Left forelimb (tissue), 1 donor: ENCODE results near the gene SPINK9.
"Not testable (repeated sequence)": the region's sequence is repeated elsewhere in the genome, so short reads cannot be mapped to it uniquely, and the experiment has no call there.

Experiments used
- DNase-seq: peaks from one replicate; pipeline ENCODE4 v3.0.0-alpha.2; 2018; ENCODE audit warnings: low spot score

The SPINK9 gene, protein sequence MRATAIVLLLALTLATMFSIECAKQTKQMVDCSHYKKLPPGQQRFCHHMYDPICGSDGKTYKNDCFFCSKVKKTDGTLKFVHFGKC

DNA sequence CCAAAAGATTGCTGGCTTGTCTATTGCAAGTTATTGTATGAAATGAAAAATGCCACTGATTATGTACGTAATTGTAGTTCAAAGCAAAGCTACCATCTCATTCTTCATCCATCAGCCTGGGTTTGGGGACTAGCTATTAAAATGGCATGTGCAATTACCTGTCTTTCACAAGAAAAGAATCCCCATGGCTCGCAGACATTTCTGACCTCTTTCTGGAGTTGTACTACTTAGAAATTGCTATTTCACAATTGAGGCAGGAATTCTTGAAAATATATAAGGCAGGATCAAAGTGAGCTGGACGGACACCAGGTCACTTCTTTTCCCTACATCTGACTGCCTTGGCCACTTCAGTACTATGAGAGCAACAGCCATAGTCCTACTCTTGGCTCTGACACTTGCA is at the start of gene SPINK9:
Gene SPINK9, plus strand, starts transcription at position 301 of the 400 bp plus-strand sequence. Its CDS starts 55 bp downstream, at position 356.
- no peak for DNase-seq

DNA sequence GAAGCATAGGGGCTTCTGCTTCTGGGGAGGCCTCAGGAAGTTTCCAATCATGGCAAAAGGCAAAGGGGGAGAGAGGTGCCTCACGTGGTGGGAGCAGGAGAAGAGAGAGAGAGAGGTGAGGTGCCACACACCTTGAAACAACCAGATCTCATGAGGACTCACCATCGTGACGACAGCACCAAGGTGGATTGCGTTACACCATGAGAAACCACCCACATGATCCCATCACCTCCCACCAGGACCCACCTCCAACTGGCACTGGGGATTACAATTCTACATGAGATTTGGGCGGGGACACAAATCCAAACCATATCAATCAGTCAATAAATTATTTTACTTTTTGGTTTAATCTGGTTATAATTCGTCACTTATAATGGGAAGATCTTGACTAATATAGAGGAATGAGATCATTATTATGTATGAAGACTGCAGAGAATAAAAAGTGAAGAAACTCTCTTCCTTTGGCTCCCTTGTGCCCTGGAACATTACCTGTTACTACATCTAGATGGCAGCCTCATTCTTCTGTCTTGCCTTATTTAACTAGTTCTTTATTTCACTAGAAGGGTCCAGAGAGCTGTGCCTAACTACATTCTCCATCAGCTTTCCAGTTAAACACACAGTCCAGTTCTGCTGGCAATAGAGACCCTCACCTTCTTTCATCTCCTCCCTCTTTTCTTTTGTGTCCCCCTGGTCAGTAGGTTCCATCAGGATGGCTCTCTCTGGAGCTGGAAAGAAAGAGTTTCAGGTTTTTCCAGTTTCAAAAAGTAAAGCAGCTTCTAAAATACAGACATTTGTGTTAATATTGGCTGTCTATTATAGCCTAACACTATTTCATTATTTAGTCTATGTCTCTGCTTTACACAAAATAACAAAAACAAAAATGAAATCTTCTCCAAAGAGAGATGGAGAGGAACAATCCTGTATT is 44.8 kb upstream of the SPINK9 start:
- DNase-seq, result no peak

DNA sequence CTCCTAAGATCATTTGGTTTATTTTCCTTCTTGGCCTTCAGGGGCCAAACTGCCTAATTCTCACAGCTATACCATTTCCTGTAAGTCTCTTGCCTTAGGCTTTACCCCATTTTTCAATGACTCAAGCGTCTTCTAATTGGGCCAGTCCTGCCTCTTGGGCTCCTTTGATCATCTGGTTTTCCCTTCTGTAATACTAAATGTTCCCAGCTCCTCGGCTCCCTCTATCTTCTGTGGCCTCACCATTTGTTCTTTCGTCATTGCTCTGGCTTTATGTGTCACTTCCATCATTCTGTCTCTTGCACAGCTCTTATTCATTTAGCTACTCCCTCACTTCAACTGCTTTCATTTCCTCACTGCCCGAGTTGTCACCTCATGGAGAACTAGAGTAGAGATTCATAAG is 37.6 kb upstream of the SPINK9 start:
- DNase-seq, result no peak

DNA sequence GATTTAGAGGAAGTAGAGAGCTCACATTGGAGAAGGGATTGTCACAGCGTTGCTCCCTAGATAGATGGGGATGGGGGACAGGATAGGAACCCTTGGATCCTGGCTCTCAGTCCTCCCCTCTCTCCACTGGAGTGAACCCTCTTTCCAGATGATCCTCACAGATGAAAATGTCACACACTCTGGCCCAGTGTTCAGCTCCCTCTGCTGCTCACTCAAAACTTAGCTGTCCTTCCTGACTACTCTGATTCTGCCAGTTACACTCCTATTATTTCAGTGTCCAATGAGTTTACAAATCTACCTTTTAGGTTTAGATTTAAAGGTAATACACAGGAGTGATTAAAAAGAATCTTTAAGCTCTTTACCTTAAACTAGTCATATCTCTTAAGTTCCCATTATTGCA is 28.9 kb upstream of the SPINK9 start:
- no peak for DNase-seq

DNA sequence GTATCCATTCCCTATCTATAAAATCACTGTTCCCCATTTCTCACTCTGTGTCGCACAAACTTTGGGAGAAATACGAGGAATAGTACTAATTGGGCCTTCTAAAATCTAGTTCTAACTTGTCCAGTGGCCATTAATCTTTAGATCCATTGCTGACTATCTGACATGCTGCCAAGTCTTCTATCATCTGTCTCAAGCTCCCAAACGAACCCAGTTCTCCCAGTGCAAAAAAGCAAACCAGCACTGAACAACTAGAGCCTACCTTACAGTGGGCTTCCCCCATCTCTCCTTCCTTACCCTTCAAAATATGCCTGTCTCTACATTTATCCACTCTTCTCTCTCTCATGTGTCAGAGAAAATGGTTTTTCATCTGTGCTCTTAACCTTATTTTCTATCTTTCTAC is 26.3 kb upstream of the SPINK9 start:
- DNase-seq, result no peak

DNA sequence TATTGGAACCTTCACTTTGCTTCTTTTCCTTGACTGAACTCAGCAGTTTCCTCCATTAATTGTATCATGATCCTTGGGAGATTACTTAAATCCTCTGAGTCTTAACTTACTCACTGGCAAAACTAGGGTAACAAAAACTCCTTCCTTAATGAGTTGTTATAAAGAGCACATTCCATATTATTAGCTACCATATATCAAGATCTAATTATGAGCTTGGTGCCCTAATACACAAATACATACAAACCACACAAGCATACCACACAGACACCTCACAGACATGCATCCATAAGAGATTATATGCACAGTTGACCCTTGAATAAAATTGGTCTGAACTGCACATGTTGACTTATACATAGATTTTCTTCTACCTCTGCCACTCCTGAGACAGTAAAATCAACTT is 25.6 kb upstream of the SPINK9 start:
- no peak for DNase-seq

DNA sequence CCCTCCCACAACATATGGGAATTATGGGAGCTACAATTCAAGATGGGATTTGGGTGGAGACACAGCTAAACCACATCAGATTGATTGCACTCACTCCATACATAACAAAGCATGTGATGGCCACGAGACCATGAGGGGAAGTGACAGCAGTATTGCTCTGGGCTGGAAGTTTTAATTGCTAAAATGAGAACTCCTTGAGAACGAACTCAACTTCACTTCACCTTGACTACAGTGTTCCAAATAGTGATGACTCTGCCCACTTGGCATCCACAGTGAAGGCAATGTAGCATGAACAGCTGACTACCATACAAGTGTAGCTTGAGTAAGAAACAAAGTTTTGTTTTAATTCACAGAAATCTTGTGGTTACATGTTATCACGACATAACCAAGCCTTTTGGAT is 23.9 kb upstream of the SPINK9 start:
- no peak for DNase-seq

DNA sequence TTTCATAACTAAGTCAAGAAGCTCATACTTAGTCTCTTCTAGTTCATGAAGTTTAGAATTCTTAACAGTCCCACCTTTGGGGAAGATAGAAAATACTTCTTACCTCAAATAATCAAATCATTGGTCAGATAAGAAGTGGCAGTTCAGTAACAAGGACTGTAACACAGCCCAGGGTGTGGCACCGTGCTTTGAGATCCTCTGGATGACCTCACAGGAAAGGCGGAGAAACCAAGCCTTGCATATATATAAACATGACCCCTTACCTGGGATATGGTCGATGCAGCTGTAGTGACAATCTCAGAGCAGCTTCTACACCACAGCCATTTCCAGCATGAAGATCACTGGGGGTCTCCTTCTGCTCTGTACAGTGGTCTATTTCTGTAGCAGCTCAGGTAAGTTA is 23.2 kb upstream of the SPINK9 start, which contains the start of gene SPINK7:
Gene SPINK7, plus strand, starts transcription at position 271 of the 400 bp plus-strand sequence. Its CDS starts 61 bp downstream, at position 332.
- no peak for DNase-seq

DNA sequence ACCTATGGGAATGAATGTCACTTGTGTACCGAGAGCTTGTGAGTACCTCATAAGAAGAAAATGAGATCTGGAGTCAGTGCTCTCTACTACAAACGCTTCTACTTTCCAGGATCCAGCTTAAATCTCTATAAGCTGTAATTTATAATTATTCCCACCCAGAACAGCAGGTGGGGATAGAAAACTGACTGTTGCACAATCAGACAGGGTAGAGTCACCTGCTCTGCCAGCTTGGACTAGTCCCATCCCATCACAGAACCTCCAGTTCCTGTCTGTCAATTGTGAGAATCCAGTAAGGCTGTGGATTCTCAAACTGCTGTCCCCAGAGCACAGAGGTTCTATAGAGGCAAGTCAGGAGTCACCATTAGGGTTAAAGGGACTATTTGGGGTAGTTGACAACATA is 21.2 kb upstream of the SPINK9 start:
- DNase-seq, result no peak

DNA sequence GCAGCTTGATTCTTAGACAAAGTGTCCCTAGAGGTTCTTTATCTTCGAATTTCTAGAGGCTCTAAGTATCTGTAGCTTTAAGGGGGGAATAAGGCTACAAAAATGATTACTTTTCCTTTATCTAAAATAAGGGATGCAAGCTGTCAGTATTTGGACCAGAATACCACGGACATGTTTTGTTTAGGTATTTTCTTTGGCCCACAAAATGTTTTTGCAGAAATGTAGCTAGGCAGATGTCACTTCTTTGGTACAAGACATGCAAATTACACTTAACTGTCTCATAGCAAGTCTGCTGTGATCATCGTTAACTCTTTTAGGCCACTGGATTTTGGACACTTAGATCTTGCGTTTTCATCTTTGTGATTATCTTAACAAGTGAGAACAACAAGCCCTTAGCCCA is 20.6 kb upstream of the SPINK9 start:
- DNase-seq, result no peak

DNA sequence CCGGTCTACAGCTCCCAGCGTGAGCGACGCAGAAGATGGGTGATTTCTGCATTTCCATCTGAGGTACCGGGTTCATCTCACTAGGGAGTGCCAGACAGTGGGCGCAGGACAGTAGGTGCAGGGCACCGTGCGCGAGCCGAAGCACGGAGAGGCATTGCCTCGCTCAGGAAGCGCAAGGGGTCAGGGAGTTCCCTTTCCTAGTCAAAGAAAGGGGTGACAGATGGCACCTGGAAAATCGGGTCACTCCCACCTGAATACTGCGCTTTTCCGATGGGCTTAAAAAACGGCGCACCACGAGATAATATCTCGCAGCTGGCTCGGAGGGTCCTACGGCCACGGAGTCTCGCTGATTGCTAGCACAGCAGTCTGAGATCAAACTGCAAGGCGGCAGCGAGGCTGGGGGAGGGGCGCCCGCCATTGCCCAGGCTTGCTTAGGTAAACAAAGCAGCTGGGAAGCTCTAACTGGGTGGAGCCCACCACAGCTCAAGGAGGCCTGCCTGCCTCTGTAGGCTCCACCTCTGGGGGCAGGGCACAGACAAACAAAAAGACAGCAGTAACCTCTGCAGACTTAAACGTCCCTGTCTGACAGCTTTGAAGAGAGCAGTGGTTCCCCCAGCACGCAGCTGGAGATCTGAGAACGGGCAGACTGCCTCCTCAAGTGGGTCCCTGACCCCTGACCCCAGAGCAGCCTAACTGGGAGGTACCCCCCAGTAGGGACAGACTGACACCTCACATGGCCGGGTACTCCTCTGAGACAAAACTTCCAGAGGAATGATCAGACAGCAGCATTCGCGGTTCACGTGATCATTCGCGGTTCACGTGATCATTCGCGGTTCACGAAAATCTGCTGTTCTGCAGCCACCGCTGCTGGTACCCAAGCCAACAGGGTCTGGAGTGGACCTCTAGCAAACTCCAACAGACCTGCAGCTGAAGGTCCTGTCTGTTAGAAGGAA is 15.1 kb upstream of the SPINK9 start:
- not testable (repeated sequence) for DNase-seq

DNA sequence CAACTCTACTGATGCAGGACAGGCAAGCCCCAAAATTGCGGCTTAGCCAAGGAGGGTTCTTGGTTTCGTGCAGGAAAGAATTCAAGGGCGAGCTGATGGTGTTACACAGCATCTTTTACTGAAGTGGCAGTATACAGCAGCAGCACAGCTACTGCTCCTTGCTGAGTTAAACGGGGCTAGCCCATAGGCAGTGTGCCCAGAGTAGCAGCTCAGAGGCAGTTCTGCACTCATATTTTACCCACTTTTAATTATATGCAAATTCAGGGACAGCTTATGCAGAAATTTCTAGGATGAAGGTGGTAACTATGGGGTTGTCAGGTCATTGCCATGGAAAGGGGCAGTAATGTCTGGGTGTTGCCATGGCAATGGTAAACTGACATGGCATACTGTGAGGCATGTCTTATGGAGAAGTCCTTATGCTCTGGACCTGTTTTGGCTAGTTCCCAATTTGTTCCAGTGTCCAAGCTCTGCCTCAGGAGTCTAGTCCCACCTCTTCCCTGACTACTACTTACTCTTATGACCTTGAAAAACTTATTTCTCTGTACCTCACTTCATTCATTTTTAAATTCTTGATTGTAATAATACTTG is 2.0 kb upstream of the SPINK9 start:
- DNase-seq, result no peak

DNA sequence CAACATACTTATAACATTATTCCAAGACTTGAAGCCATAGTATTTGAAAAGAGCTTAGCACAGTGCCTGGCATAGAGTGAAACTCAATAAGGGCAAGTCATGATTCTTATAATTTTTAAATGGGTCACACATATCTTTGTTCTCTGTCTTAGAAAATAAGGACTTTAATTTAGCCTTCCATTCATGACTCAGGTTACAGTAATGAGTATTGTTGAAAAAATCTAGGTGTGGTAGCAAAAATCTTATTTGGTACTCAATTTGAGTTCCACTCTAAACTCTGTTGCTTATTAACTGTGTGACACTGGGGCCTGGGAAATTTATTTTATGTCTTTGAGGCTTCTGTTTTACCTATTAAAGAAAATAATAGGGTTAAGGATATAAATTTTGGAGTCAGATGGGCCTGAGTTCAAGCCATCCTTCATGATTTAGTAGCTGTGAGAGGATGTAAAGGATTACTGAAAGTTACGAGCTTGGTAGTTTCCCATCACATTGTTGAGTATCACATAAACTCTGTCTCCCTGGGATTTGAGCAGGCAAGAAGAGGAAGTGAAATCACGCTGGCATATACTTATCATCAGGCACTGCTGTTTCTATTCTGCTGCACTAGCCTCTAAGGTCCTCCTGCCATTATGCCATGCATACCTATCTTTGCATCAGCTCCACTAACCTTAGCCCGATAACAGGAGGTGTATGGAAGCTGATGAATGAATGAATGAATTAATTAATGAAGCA is 1.5 kb downstream of the SPINK9 start:
- DNase-seq, result no peak

DNA sequence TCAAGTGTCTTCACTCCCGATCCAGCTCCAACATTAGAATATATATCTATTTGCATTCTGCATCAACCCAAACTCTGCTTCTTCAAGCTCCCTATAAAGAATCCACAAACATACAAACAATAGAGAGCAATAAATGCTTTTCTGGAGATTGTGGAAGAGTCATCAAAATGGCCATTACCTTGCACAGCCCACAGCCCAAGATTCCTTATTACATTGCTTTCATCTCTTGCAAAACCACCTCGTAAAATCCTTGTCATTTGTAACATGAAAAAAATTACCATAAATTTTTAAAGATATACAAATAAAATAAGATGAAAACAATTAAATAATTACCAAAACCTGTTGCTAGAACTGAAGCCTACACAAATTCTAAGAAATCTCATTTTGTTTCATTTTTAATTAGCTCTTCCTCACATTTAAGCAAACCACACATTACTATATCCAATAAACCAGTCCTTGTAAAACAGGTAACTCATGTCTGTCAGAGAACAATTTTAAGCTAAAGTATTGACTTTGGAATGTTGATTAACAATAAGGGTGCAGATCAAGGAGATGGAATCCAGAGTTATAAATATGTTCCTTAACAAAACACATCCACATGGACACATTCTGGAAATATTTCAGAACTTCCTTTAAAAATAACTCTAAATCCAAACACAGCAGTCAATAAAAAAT is 7.1 kb downstream of the SPINK9 start:
- DNase-seq, result no peak

DNA sequence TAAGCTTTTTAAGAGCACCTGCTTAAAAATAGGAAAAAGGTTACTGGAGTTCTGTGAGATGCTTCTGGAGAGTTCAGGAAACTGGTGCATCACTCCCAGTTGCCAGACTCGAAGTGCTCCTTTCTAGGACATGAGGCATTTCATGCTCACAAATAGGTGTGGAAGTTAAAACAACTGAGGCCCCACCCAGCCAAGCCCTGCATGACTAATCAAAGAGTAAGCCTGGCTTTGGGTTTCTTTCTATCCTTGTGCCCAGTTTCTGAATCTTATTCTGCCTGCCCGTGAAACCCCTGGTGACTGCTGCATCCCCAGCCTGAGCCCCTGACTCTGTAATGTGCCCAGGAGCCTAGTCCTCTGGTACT is 7.7 kb downstream of the SPINK9 start:
- no peak for DNase-seq

DNA sequence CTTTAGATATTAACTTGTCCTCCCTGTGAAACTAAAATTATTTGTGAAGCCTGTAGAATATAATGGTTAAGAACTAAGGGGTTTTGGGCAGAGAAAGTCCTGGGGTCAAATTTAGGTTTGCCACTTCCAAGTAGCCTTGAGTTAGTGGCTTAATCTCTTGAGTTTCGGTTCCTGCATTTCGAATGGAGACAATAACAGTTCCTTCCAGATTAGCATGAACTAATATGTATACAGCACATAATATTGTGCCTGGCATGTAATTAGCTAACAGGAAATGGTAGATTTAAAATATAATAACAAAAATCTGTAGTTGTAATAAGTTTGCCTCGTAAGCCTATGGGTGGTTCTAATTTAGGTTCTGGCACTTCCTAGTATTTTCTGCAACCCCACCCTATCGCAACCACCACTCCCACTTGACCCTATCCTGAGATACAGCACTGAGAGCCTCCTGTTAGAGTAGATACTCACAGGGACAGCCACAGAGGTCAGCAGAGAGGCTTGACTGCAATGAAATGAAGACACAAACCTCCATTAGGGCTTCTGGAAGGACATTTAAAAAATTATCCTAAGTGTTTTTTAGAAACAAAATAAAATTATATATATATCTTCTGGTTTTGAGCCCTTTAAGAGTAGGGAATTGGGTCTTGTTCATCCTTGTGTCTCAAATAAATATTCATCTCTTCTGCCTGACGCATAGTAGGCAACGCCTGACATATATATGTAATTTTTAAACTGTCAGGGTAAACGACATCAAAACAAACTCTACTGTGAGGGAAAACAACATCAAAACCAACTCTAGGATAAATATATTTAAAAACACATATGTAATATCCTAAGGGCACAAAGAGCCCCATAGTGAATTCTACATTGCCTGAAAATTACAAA is 8.5 kb downstream of the SPINK9 start:
- no peak for DNase-seq

DNA sequence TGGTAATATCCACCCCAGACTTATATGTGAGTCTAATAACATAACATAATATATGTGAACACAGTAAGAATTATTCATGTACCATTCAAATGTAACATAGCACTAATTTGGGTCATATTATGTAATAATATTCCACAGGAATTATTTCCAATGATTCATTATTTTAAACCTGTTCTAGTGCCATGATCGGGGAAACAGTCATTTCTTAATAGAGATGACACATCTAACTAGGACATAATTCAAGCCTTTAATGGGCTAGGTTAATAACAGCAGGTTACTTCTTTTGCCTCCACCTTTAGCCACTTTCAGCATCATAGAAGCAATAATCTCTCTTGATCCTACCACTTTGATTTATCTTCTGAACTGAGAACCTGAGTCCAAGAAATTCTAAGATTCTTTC is 12.3 kb downstream of the SPINK9 start:
- DNase-seq, result no peak

DNA sequence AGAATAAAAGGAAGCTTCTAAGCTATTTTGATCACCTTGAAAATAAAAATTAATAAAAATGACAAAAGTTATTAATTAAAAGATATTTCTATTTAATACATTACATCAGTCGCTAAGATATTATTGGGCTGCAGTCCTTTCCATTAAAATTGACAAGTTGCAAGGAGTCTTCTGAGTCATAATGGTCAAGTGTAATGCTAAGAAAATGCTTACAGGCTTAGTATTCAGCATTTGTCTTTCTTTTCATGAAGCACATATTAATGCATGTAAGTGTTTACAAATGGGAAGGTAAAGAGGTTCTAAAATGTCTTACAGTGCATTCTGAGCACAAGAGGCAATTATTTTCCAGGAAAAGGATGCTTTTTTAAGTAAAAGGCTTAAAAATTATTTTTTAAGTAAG is 17.3 kb downstream of the SPINK9 start:
- DNase-seq, result no peak

DNA sequence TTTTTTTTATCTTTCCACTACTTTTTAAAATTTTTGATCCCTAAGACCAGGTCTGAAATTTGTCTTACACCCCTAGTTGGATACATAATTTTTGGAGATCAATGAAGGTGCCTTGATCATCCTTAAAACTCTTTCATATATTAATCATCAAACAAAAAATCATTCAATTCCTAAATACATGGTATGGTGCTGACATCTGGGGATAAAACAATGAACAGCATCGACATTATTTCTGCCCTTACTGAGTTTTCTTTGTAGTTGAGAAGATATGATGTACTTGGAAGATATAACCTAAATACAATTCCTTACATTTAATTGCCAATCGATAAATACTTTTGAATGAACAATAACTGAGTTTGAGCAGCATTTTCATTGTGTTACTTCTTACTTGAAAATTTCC is 18.3 kb downstream of the SPINK9 start:
- DNase-seq, result no peak

DNA sequence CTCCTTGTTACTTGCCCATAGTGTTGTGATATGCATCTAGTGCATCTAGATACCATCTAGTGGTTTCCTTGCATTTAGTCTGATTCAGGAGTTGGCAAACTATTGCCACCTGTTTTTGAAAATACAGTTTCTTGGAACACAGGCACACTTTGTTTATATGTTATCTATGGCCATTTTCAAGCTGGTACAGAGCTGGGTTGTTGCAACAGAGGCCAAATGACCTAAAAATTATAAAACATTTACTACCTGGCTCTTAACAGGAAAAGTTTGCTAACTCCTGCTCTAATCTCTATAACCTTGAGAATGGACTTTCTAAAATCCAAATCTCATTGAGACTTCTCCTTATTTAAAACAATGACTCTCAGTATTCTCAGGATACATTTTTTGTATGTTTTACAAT is 29.0 kb downstream of the SPINK9 start:
- DNase-seq, result no peak
